ENCODE results near the gene NGB. TPM values are rescaled to one million over a fixed set of nuclear protein-coding genes. Genes with fewer than 3 reads are reported as not detected.

The NGB gene
- total RNA-seq, 2 donors from 2014 or later = not detected

- Mint-ChIP-seq H3K9me3 (no peaks in the 10 kb centered on the region), H3K27me3 (ENCODE audit: insufficient read depth) (peaks cover 42% of the 10 kb centered on the region), H3K27ac (no peak overlapping the region), H3K36me3 (ENCODE audit: low read depth) (no peaks in the 10 kb centered on the region), H3K4me1 (peaks cover 3% of the 10 kb centered on the region), H3K4me3 (no peak overlapping the region)
- no peaks in the 10 kb centered on the region for H3K4me1 ChIP-seq (ENCODE audit: control insufficient read depth, insufficient read depth, low read length)
- no peak overlapping the region for H3K4me3 ChIP-seq (ENCODE audit: low read length)
- H3K9me3 ChIP-seq (ENCODE audit: control insufficient read depth, low read length) = no peaks in the 10 kb centered on the region
- H3K27ac ChIP-seq (ENCODE audit: low read depth, low read length) = no peak overlapping the region
- H3K36me3 ChIP-seq (ENCODE audit: control insufficient read depth, insufficient read depth, low read length) = no peaks in the 10 kb centered on the region
- no peak for TF ChIP-seq CTCF (conservative IDR thresholded peaks at IDR 0.05)
- no peak overlapping the region for H3K9ac ChIP-seq (ENCODE audit: extremely low read depth, low read length, poor library complexity, severe bottlenecking)
- peaks cover 35% of the 10 kb centered on the region for H3K27me3 ChIP-seq (ENCODE audit: control insufficient read depth, insufficient read depth, low read length, poor library complexity, severe bottlenecking)
- no peak for DNase-seq
- 86 to 89% methylated on average over 1 to 2 of the region's 2 CpGs for WGBS, 2 experiments (ENCODE audit: insufficient coverage in 1 of 2, insufficient read length in 1 of 2)
These were observed 5.9 kb downstream of the NGB start for GRCh38 chr14:77265187-77265515.

GRCh38 chr14:77264466-77265186, 6.4 kb downstream of the NGB start:
- 89 to 91% methylated on average over 14 to 16 of the region's 16 CpGs for WGBS, 2 experiments (ENCODE audit: insufficient coverage in 1 of 2, insufficient read length in 1 of 2)
- Histone ChIP-seq H3K27ac (ENCODE audit: low read depth, low read length) (no peak overlapping the region), H3K4me3 (ENCODE audit: low read length) (no peak overlapping the region), H3K4me1 (ENCODE audit: control insufficient read depth, insufficient read depth, low read length) (no peaks in the 10 kb centered on the region), H3K9me3 (ENCODE audit: control insufficient read depth, low read length) (no peaks in the 10 kb centered on the region), H3K27me3 (ENCODE audit: control insufficient read depth, insufficient read depth, low read length, poor library complexity, severe bottlenecking) (peaks cover 30% of the 10 kb centered on the region), H3K36me3 (ENCODE audit: control insufficient read depth, insufficient read depth, low read length) (no peaks in the 10 kb centered on the region), H3K9ac (ENCODE audit: extremely low read depth, low read length, poor library complexity, severe bottlenecking) (no peak overlapping the region)
- no peak for TF ChIP-seq CTCF (conservative IDR thresholded peaks at IDR 0.05)
- Mint-ChIP-seq H3K36me3 (ENCODE audit: low read depth) (no peaks in the 10 kb centered on the region), H3K9me3 (no peaks in the 10 kb centered on the region), H3K4me1 (peaks cover under 1% of the 10 kb centered on the region), H3K27me3 (ENCODE audit: insufficient read depth) (peaks cover 37% of the 10 kb centered on the region), H3K27ac (no peak overlapping the region), H3K4me3 (no peak overlapping the region)
- no peak for DNase-seq

GRCh38 chr14:77260631-77261030, 10.4 kb downstream of the NGB start:
- H3K9ac ChIP-seq (ENCODE audit: extremely low read depth, low read length, poor library complexity, severe bottlenecking) = no peak overlapping the region
- WGBS, 2 experiments (ENCODE audit: insufficient coverage in 1 of 2, insufficient read length in 1 of 2) = 92 to 93% methylated on average over 6 to 10 of the region's 10 CpGs
- H3K4me3 Mint-ChIP-seq = no peak overlapping the region
- DNase-seq = no peak
- H3K27me3 Mint-ChIP-seq (ENCODE audit: insufficient read depth) = peaks cover 13% of the 10 kb centered on the region
- H3K4me3 ChIP-seq (ENCODE audit: low read length) = no peak overlapping the region
- no peaks in the 10 kb centered on the region for H3K9me3 ChIP-seq (ENCODE audit: control insufficient read depth, low read length)
- no peak overlapping the region for H3K27ac ChIP-seq (ENCODE audit: low read depth, low read length)
- no peak for TF ChIP-seq CTCF (conservative IDR thresholded peaks at IDR 0.05)
- no peaks in the 10 kb centered on the region for H3K9me3 Mint-ChIP-seq
- H3K27ac Mint-ChIP-seq = no peak overlapping the region
- no peaks in the 10 kb centered on the region for H3K4me1 ChIP-seq (ENCODE audit: control insufficient read depth, insufficient read depth, low read length)
- H3K4me1 Mint-ChIP-seq = peaks cover 4% of the 10 kb centered on the region
- no peaks in the 10 kb centered on the region for H3K36me3 ChIP-seq (ENCODE audit: control insufficient read depth, insufficient read depth, low read length)
- H3K27me3 ChIP-seq (ENCODE audit: control insufficient read depth, insufficient read depth, low read length, poor library complexity, severe bottlenecking) = peaks cover 8% of the 10 kb centered on the region
- H3K36me3 Mint-ChIP-seq (ENCODE audit: low read depth) = no peaks in the 10 kb centered on the region

Measured in endodermal cell (in vitro differentiated cells).